Measurements from ENCODE around the gene SLC35F3. TPM values are rescaled to one million over a fixed set of nuclear protein-coding genes. Genes with fewer than 3 reads are reported as not detected.

SLC35F3 gene
- polyA plus RNA-seq, 1 donor from 2014 or later = 13.9 TPM

DNA sequence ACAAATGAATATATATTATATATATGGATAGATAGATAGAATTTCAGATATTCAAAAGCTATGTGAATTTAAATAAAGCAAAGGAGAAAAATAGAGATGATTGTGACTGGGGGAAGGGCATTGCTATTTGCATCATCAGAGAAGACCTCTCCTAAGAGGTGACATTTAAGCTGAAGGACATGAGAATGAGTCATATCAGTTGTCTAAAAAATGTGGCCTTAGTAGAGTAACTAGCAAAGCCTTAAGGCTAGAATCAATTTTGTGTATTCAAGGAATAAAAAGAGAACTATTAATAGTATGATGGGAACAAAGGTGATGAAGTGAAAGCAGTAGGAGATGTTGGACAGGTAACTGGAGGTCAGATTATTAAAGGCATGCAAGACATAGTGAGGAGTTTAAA, 34.8 kb upstream of the SLC35F3 start:
- no peaks in the 10 kb centered on the region for H3F3A ChIP-seq (ENCODE audit: insufficient read depth, low read length, poor library complexity, severe bottlenecking)
- H4K20me1 ChIP-seq (ENCODE audit: insufficient read depth) = no peaks in the 10 kb centered on the region
- no peaks in the 10 kb centered on the region for H3K9me2 ChIP-seq (ENCODE audit: insufficient read depth, low read length)
- H3K36me3 ChIP-seq (ENCODE audit: insufficient read depth, low read length) = no peaks in the 10 kb centered on the region
- H3K9ac ChIP-seq (ENCODE audit: low read length) = no peak overlapping the region
- H3K9me3 ChIP-seq (ENCODE audit: low read length) = no peaks in the 10 kb centered on the region
- no peak overlapping the region for H2AFZ ChIP-seq (ENCODE audit: low read depth, low read length)
- H3K27ac ChIP-seq (ENCODE audit: low read length) = no peak overlapping the region
- no peak overlapping the region for H3K4me2 ChIP-seq (ENCODE audit: low read length)
- TF ChIP-seq MXI1 (conservative IDR thresholded peaks at IDR 0.05; ENCODE audit: poor library complexity, severe bottlenecking) (no peak), EZH2 (IDR thresholded peaks at IDR 0.05; ENCODE audit: borderline replicate concordance, insufficient read depth, low read length, poor library complexity, severe bottlenecking) (no peak), SMC3 (conservative IDR thresholded peaks at IDR 0.05; ENCODE audit: poor library complexity) (no peak), POLR2AphosphoS5 (IDR thresholded peaks at IDR 0.05) (no peak), CTCF (IDR thresholded peaks at IDR 0.05; ENCODE audit: poor library complexity, severe bottlenecking) (no peak), RAD21 (conservative IDR thresholded peaks at IDR 0.05) (no peak), TAF1 (IDR thresholded peaks at IDR 0.05; ENCODE audit: low read depth) (no peak), EP300 (conservative IDR thresholded peaks at IDR 0.05; ENCODE audit: poor library complexity, severe bottlenecking) (no peak)
- TF ChIP-seq, protein P1, sequence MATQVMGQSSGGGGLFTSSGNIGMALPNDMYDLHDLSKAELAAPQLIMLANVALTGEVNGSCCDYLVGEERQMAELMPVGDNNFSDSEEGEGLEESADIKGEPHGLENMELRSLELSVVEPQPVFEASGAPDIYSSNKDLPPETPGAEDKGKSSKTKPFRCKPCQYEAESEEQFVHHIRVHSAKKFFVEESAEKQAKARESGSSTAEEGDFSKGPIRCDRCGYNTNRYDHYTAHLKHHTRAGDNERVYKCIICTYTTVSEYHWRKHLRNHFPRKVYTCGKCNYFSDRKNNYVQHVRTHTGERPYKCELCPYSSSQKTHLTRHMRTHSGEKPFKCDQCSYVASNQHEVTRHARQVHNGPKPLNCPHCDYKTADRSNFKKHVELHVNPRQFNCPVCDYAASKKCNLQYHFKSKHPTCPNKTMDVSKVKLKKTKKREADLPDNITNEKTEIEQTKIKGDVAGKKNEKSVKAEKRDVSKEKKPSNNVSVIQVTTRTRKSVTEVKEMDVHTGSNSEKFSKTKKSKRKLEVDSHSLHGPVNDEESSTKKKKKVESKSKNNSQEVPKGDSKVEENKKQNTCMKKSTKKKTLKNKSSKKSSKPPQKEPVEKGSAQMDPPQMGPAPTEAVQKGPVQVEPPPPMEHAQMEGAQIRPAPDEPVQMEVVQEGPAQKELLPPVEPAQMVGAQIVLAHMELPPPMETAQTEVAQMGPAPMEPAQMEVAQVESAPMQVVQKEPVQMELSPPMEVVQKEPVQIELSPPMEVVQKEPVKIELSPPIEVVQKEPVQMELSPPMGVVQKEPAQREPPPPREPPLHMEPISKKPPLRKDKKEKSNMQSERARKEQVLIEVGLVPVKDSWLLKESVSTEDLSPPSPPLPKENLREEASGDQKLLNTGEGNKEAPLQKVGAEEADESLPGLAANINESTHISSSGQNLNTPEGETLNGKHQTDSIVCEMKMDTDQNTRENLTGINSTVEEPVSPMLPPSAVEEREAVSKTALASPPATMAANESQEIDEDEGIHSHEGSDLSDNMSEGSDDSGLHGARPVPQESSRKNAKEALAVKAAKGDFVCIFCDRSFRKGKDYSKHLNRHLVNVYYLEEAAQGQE (IDR thresholded peaks at IDR 0.05; ENCODE audit: borderline replicate concordance) = no peak
- no peaks in the 10 kb centered on the region for H3K79me2 ChIP-seq (replicated peaks; ENCODE audit: insufficient read depth, low read length)
- H3K4me3 ChIP-seq (ENCODE audit: low read length) = no peak overlapping the region
- no peaks in the 10 kb centered on the region for H3K27me3 ChIP-seq (ENCODE audit: insufficient read depth, low read depth, low read length)

DNA sequence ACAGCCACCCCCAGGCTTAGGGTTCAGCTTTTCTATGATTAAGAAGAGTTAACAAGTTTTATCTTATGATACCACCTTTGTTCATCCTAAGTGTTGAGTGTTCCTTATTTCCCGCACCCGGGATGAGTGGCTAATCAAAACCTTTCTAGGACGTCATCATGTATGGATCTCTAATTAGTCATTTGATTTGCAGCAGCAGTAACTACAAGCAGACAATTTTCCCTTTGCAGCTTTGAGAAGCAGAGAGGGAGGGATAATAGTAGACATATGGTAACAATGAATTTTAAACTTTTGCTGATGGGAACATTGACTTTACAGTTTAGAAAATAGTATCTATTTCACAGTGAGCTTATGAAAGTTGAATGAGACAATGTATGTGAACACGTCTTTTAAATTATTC, 30.8 kb upstream of the SLC35F3 start:
- no peak overlapping the region for H3K4me3 ChIP-seq (ENCODE audit: low read length)

More for the DNA sequence above, 30.8 kb upstream of the SLC35F3 start:
- Histone ChIP-seq H3K4me2 (ENCODE audit: low read length) (no peak overlapping the region), H3F3A (ENCODE audit: insufficient read depth, low read length, poor library complexity, severe bottlenecking) (no peaks in the 10 kb centered on the region), H3K79me2 (replicated peaks; ENCODE audit: insufficient read depth, low read length) (no peaks in the 10 kb centered on the region), H3K27ac (ENCODE audit: low read length) (no peak overlapping the region), H3K36me3 (ENCODE audit: insufficient read depth, low read length) (no peaks in the 10 kb centered on the region), H3K9me2 (ENCODE audit: insufficient read depth, low read length) (no peaks in the 10 kb centered on the region), H3K9ac (ENCODE audit: low read length) (no peak overlapping the region), H2AFZ (ENCODE audit: low read depth, low read length) (no peak overlapping the region), H3K9me3 (ENCODE audit: low read length) (no peaks in the 10 kb centered on the region), H3K27me3 (ENCODE audit: insufficient read depth, low read depth, low read length) (no peaks in the 10 kb centered on the region), H4K20me1 (ENCODE audit: insufficient read depth) (no peaks in the 10 kb centered on the region)
- TF ChIP-seq POLR2AphosphoS5 (IDR thresholded peaks at IDR 0.05) (no peak), CTCF (IDR thresholded peaks at IDR 0.05; ENCODE audit: poor library complexity, severe bottlenecking) (no peak), TAF1 (IDR thresholded peaks at IDR 0.05; ENCODE audit: low read depth) (no peak), EP300 (conservative IDR thresholded peaks at IDR 0.05; ENCODE audit: poor library complexity, severe bottlenecking) (no peak), RAD21 (conservative IDR thresholded peaks at IDR 0.05) (no peak), MXI1 (conservative IDR thresholded peaks at IDR 0.05; ENCODE audit: poor library complexity, severe bottlenecking) (no peak), EZH2 (IDR thresholded peaks at IDR 0.05; ENCODE audit: borderline replicate concordance, insufficient read depth, low read length, poor library complexity, severe bottlenecking) (no peak), SMC3 (conservative IDR thresholded peaks at IDR 0.05; ENCODE audit: poor library complexity) (no peak)
- TF ChIP-seq, protein P1 (IDR thresholded peaks at IDR 0.05; ENCODE audit: borderline replicate concordance) = no peak
